Activated CD4-positive, alpha-beta T cell treated with anti-CD3 and anti-CD28 coated beads, Interleukin-2, amount 10 ng/mL, durations not matched to agents 7 days and 5 days (primary cell): ENCODE data around the gene RIMS3. TPM values are rescaled to one million over a fixed set of nuclear protein-coding genes. Genes with fewer than 3 reads are reported as not detected.

Experiments
- CTCF ChIA-PET: fragments of 350-600 bp; sonication (Branson Sonifier 250); formaldehyde crosslinking; loops from one replicate; lab custom pipeline; 2021; ENCODE audit warnings: antibody characterized with exemption; lab: Charles Lee
- POLR2A ChIA-PET: fragments of 350-600 bp; sonication (Branson Sonifier 250); formaldehyde crosslinking; loops from one replicate; lab custom pipeline; 2021; ENCODE audit warnings: antibody characterized with exemption; lab: Charles Lee
- DNase-seq: peaks from one replicate; pipeline ENCODE4 v3.0.0-alpha.2; 2020
- H3K27ac Mint-ChIP-seq: one replicate; pipeline ENCODE4 v1.8.0; 2021; ENCODE audit warnings: mild to moderate bottlenecking, moderate library complexity, mixed read lengths
- H3K27me3 Mint-ChIP-seq: one replicate; pipeline ENCODE4 v1.8.0; 2021; ENCODE audit warnings: mixed read lengths
- H3K36me3 Mint-ChIP-seq: one replicate; pipeline ENCODE4 v1.8.0; 2021; ENCODE audit warnings: low read depth, mixed read lengths
- H3K4me1 Mint-ChIP-seq: one replicate; pipeline ENCODE4 v1.8.0; 2021; ENCODE audit warnings: mixed read lengths
- H3K4me3 Mint-ChIP-seq: one replicate; pipeline ENCODE4 v1.8.0; 2021; ENCODE audit warnings: mild to moderate bottlenecking, moderate library complexity, mixed read lengths
- H3K9me3 Mint-ChIP-seq: one replicate; pipeline ENCODE4 v1.8.0; 2021; ENCODE audit warnings: mixed read lengths
- total RNA-seq, 2 experiments: library from RNA; stranded (reverse); gene quantifications; one replicate each; pipeline ENCODE4 v1.2.3, GENCODE V29; 2021

The RIMS3 gene
- total RNA-seq, 2 experiments from 2014 or later: 4.0 to 5.4 TPM

DNA sequence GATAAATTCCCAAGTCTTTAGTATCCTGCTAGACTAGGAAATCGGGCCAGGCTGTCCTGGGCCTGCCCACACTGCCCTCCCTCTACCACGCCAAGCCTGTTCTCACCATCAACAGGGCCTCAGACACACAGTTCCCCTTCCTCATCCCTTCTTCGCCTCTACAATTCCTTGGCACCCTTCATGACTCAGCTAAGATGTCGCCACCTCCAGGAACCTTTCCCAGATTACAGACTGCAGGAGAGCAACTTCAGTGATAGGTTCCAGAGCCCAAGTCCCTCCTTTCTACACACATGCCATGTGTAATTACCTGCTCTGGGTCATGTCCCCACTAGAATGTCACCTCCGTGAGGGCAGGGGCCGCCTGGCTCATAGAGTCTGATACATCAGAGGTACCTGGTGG lies 3.3 kb downstream of the RIMS3 start:
- H3K4me3 Mint-ChIP-seq: no peak overlapping the region
- no peaks in the 10 kb centered on the region for H3K27me3 Mint-ChIP-seq
- POLR2A ChIA-PET: no interaction called here
- DNase-seq: no peak
- CTCF ChIA-PET: interaction anchor here (0.5 to 1.4 kb wide), 7 partner anchors 12 to 129 kb away, joined by 3 to 6 read pairs (median 4); no protein-coding TSS in a partner anchor
- no peaks in the 10 kb centered on the region for H3K9me3 Mint-ChIP-seq
- no peak overlapping the region for H3K27ac Mint-ChIP-seq
- H3K36me3 Mint-ChIP-seq: no peaks in the 10 kb centered on the region
- H3K4me1 Mint-ChIP-seq: peaks cover 29% of the 10 kb centered on the region

DNA sequence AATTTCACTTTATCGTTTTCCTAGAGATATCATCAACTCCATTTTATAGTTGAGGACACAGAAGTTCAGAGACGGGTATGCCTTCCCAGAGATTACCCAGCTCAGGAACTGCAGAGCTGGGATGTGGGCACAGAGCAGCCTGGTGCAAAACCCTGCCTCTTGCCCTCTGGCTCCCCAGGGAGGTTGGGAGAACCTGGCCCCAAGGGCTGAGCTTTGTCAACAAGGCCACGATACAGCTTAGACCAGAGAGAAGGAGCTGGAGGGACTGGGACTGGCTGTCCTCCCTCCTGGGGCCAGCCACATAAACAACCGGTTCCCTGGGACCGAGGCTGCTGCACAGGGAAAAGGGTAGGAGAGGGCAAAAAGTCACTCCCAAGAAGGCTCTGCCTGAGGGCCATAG lies 3.8 kb downstream of the RIMS3 start:
- no peaks in the 10 kb centered on the region for H3K27me3 Mint-ChIP-seq
- DNase-seq: no peak
- no peak overlapping the region for H3K4me3 Mint-ChIP-seq
- ChIA-PET POLR2A (no interaction called here), CTCF (interaction anchor here (0.6 to 1.4 kb wide), 6 partner anchors 14 to 129 kb away, joined by 3 to 6 read pairs (median 4); no protein-coding TSS in a partner anchor)
- H3K27ac Mint-ChIP-seq: no peak overlapping the region
- H3K36me3 Mint-ChIP-seq: no peaks in the 10 kb centered on the region
- H3K9me3 Mint-ChIP-seq: no peaks in the 10 kb centered on the region
- peaks cover 29% of the 10 kb centered on the region for H3K4me1 Mint-ChIP-seq

DNA sequence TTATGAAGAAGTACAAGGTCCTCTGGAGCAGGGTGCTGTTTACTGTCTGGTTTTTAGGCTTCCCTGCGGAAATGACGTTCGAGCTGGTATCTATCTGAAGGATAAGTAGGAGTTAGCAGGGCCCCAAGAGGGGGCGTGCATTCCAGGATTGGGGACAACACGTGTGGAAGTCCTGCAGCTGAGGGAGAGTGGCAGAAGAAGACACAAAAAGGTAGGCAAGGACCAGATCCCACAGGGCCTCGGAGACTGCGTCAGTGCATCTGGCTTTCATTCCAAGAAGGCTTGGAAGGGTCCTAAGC lies 5.9 kb downstream of the RIMS3 start:
- ChIA-PET CTCF (interaction anchor here (0.7 to 1.7 kb wide), 4 partner anchors 11 to 50 kb away, joined by 3 to 5 read pairs (median 4); no protein-coding TSS in a partner anchor), POLR2A (no interaction called here)
- no peaks in the 10 kb centered on the region for H3K36me3 Mint-ChIP-seq

DNA sequence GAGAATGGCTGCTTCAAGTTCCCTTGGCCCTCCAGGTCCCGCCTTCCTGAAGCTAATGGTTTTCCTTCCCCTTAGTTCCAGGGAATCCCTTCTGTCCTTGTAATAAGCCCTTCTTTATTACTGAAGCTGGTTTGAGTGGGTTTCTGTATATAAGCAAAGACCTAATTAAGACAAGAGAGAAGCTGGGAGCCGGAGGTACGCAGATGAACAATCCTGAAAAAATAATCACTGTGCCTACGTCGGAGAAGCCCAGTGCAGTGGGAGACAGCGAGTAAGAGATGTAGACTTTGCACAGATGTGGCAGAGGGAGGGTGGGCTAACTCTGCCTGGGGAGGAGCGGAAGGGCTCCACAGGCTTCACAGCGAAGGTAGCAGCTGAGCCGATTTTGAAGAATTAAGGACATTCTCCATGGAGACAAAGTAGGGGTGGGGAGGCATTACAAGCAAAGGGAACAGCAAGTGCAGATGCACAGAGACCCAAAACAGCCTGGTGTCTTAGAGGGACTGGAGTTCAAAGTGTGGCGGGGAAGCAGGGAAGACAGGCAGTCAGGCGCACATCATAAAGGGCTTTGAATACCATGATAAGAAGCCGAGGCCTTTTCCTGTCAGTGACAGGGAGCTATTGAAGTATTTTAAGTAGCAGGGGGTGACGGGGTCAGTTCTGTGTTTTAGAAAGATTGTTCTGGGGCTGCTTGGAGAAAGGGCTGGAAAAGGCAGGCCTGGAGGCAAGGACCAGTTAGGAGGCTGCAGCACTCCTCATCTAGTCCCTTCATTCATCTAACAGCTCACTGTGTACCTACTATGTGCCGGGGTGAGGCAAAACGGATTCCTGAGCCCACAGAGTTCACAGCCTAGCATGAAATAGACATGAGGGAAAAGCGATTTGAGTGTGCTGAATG lies 6.5 kb downstream of the RIMS3 start:
- peaks cover 2% of the 10 kb centered on the region for H3K27me3 Mint-ChIP-seq
- H3K9me3 Mint-ChIP-seq: no peaks in the 10 kb centered on the region
- POLR2A ChIA-PET: no interaction called here
- DNase-seq: no peak
- H3K4me1 Mint-ChIP-seq: peaks cover 12% of the 10 kb centered on the region
- CTCF ChIA-PET: interaction anchor here (0.9 to 1.7 kb wide), 3 partner anchors 12 to 30 kb away, joined by 3 to 4 read pairs (median 3); no protein-coding TSS in a partner anchor
- no peak overlapping the region for H3K27ac Mint-ChIP-seq
- H3K4me3 Mint-ChIP-seq: no peak overlapping the region
- H3K36me3 Mint-ChIP-seq: no peaks in the 10 kb centered on the region

More for the DNA sequence above, 5.9 kb downstream of the RIMS3 start:
- Mint-ChIP-seq H3K4me1 (peaks cover 17% of the 10 kb centered on the region), H3K9me3 (no peaks in the 10 kb centered on the region), H3K27ac (no peak overlapping the region), H3K27me3 (peaks cover under 1% of the 10 kb centered on the region), H3K4me3 (no peak overlapping the region)
- DNase-seq: no peak

DNA sequence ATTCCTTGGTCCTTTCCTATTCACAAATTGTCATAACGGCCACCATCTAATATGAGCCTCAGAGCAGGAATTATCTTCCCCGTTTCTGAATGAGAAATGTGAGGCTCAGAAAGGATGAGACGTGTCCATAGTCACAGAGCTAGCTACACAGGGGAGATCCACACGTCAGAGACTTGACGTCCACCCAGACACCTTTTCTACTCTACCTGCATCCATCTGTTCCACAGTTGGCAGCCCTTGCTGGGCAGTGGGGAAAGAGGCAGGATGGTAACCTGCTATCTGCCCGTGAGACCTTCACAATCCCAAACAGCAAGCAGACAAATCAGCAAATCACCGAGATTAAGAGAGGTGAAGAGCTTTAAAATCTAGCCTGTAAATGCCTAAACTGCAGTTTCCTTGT lies 8.4 kb downstream of the RIMS3 start:
- no peaks in the 10 kb centered on the region for H3K9me3 Mint-ChIP-seq
- H3K36me3 Mint-ChIP-seq: no peaks in the 10 kb centered on the region
- ChIA-PET CTCF (interaction anchor here (0.6 to 1.4 kb wide), 3 partner anchors 10 to 16 kb away, joined by 3 read pairs; no protein-coding TSS in a partner anchor), POLR2A (no interaction called here)
- DNase-seq: no peak
- H3K4me3 Mint-ChIP-seq: no peak overlapping the region
- peaks cover 2% of the 10 kb centered on the region for H3K27me3 Mint-ChIP-seq
- no peaks in the 10 kb centered on the region for H3K4me1 Mint-ChIP-seq
- no peak overlapping the region for H3K27ac Mint-ChIP-seq

DNA sequence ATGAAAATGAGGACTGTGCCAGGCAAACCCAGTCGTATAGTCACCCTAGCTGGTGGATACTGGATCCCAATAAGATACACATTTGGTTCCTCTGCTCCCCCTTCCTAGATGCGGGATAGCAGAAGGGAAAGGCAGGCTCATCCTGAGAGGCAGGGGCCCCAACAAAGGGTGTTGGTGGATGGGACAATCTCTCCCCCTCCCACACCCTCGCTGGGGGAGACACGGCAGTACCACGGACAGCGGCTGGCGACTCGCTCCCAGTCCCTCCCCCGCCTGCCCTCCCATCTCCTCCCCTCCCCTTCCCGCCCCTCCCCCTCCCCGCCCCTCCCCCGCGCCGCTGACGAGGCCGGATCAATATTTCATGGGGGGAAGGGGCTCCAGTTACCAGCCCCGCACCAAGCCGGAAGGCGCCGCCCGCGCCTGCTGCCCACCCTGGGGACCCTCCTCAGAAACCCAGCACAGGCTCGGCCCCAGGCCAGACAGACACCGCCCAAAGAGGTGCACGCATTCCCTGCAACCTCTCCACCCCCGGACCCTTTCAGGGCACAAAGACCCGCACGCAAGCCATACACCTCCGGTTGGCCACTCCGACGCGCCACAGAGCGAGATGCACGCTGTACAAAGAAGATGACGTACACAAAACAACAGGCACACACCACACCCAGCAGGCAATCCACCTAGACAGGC lies 11.5 kb downstream of the RIMS3 start:
- CTCF ChIA-PET: no interaction called here
- Mint-ChIP-seq H3K27ac (no peak overlapping the region), H3K4me1 (no peaks in the 10 kb centered on the region), H3K27me3 (peaks cover 2% of the 10 kb centered on the region), H3K4me3 (no peak overlapping the region), H3K36me3 (no peaks in the 10 kb centered on the region), H3K9me3 (no peaks in the 10 kb centered on the region)
- DNase-seq: no peak
- POLR2A ChIA-PET: no interaction called here

DNA sequence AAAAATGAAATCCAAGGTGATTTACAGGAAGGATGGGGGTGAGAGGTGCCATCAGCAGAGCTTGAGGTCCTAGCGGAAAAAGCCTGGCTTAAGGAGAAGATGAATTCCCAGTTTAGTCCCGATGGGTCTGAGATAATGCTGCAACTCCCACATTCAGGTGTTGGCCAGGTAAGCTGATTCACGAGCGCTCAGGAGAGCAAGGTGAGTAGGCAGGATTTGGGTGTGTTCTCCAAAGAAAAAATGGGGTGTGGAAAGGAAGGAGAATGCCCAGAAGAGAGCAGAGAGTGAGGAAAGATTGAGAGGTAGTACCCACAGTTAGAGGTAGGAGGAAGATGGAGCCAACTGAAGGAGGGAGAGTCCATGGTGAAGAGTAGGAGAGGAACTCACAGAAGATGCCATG lies 12.5 kb downstream of the RIMS3 start:
- no peak overlapping the region for H3K4me3 Mint-ChIP-seq
- no peaks in the 10 kb centered on the region for H3K36me3 Mint-ChIP-seq
- DNase-seq: no peak
- POLR2A ChIA-PET: no interaction called here
- H3K4me1 Mint-ChIP-seq: no peaks in the 10 kb centered on the region
- CTCF ChIA-PET: no interaction called here
- H3K9me3 Mint-ChIP-seq: no peaks in the 10 kb centered on the region
- H3K27ac Mint-ChIP-seq: no peak overlapping the region
- H3K27me3 Mint-ChIP-seq: peaks cover 2% of the 10 kb centered on the region

DNA sequence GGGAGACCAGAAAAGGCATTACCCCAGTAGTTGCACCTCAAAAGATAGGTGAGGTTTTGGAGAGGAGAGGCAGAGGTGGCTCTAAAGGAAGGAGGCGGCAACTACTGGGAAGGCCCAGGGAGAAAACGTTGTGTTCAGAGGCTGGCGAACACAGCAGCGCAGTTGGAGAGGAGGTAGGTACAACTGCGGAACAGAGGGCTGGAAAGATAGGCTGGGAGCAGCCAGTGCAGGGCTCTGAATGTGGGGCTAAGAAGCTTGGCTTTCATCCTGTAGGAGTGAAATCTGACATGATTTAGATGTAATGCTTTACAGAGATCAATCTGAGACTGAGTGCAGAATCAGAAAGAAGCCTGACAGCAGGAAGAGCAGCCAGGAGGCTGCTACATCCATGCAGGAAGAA lies 13.0 kb downstream of the RIMS3 start:
- DNase-seq: no peak
- Mint-ChIP-seq H3K36me3 (no peaks in the 10 kb centered on the region), H3K27me3 (peaks cover 2% of the 10 kb centered on the region), H3K27ac (no peak overlapping the region), H3K9me3 (no peaks in the 10 kb centered on the region), H3K4me1 (no peaks in the 10 kb centered on the region), H3K4me3 (no peak overlapping the region)
- ChIA-PET POLR2A (no interaction called here), CTCF (no interaction called here)

DNA sequence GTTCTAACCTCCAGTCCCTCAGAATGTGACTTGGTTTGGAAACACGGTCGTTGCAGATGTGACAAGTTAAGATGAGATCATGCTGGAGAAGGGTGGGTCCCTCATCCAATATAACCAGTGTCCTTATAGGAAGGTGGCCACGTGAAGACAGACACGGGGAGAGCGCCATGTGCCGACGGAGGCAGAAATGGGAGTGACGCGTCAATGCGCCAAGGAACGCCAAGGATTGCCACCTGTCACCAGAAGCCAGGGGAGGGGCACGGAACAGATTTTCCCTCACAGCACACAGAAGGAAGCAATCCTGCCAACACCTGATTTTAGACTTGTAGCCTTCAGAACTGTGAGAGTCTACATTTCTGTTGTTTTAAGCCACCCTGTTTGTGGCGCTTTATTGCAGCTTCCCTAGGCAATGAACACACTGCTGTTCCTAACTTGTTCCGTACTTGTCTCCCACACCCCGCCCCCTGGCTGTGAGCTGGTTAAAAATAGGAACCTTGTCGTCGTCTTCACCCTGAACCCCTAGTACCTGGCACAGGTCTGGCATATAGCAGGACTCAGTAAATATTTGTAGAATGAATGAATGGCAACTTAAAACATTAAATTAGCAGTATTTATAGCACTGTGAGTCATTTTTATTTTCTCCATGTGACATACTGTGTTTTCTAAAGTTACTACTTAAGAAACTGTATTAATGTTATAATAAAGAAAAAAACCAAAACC lies 14.2 kb downstream of the RIMS3 start:
- POLR2A ChIA-PET: no interaction called here
- H3K4me1 Mint-ChIP-seq: no peaks in the 10 kb centered on the region
- no peaks in the 10 kb centered on the region for H3K9me3 Mint-ChIP-seq
- H3K27ac Mint-ChIP-seq: no peak overlapping the region
- CTCF ChIA-PET: no interaction called here
- no peak overlapping the region for H3K4me3 Mint-ChIP-seq
- no peaks in the 10 kb centered on the region for H3K36me3 Mint-ChIP-seq
- H3K27me3 Mint-ChIP-seq: peaks cover 2% of the 10 kb centered on the region
- DNase-seq: no peak

DNA sequence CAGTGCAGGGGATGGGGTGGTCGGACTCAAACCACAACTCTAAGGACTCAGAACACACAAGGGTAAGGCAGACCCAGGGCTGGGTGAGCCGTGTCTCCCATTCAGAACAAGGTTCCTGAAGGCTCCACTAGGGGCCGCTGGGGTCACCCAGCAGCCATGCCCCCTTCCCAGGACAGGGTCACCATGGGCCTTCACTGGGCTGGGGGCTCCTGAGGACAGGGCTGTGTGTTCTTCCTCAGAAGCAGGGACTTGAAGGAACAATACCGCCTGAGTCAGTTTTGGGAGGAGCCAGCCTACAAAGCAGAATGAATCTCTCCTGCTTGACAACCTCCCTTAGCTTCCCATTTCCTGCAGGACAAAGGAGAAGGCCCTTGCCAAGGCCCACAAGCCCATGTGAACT lies 15.4 kb downstream of the RIMS3 start:
- no peak overlapping the region for H3K27ac Mint-ChIP-seq
- ChIA-PET CTCF (interaction anchor here (0.9 to 1.5 kb wide), 3 partner anchors 21 to 124 kb away, joined by 3 read pairs; no protein-coding TSS in a partner anchor), POLR2A (no interaction called here)
- H3K36me3 Mint-ChIP-seq: no peaks in the 10 kb centered on the region
- no peak overlapping the region for H3K4me3 Mint-ChIP-seq
- H3K27me3 Mint-ChIP-seq: peaks cover 2% of the 10 kb centered on the region
- no peak for DNase-seq
- H3K4me1 Mint-ChIP-seq: no peaks in the 10 kb centered on the region
- H3K9me3 Mint-ChIP-seq: no peaks in the 10 kb centered on the region

DNA sequence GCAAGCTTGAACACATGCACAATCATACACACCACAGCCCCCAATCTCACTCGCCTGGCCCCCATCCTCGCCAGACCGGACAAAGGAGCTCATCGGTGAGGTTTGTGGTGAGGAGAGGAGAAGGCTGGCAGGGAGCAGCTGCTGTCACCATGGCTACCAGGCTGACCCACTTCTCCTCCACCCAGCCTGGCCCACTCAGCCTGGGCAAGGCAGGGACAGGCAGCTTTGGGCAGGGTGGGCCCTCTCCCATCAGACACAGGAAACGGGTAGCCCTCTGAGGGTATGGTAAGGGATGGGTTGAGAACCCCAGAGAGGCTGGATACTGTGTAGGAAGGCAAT lies 15.9 kb downstream of the RIMS3 start:
- DNase-seq: no peak
- Mint-ChIP-seq H3K4me3 (no peak overlapping the region), H3K9me3 (no peaks in the 10 kb centered on the region), H3K27ac (no peak overlapping the region), H3K4me1 (no peaks in the 10 kb centered on the region), H3K36me3 (no peaks in the 10 kb centered on the region), H3K27me3 (peaks cover 1% of the 10 kb centered on the region)
- ChIA-PET POLR2A (no interaction called here), CTCF (interaction anchor here (0.9 to 1.5 kb wide), 3 partner anchors 20 to 125 kb away, joined by 3 read pairs; no protein-coding TSS in a partner anchor)

DNA sequence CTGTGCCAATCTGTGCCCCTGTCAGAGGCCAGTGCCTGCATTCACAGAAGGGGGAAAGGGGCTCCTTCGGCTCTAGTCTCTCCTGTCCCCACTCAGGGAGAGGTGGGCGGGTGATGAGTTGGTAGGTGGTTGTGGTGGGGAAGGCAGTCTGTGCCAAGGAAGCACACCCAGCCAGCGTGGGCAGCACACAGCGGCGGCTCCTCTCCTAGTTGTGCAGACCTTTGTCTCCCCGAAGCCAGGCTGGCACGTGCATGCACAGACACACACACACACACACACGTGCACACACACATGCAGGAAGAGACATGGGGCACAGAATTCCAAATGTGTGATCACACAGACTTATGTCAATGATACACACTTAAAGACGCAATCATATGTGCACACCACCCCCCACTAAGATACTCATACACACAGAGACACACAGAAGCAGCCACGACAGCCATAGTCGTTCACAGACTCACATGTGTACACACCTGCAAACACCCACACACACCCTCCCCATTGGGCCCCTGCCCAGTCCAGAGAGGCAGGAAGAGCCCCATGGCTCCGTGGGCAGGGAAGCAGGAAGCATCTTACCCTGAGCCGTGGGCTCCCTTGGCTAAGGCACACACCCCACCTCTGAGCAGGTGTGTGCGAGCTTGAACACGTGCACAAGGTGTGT lies 16.4 kb downstream of the RIMS3 start:
- Mint-ChIP-seq H3K4me1 (no peaks in the 10 kb centered on the region), H3K27me3 (no peaks in the 10 kb centered on the region), H3K36me3 (no peaks in the 10 kb centered on the region), H3K9me3 (no peaks in the 10 kb centered on the region), H3K4me3 (no peak overlapping the region), H3K27ac (no peak overlapping the region)
- DNase-seq: no peak
- CTCF ChIA-PET: interaction anchor here (1.1 to 1.5 kb wide), 3 partner anchors 18 to 125 kb away, joined by 3 to 4 read pairs (median 3); no protein-coding TSS in a partner anchor
- POLR2A ChIA-PET: no interaction called here
